GM21515 (cell line): Measurements from ENCODE around the gene ENC1.

Source experiments
- ATAC-seq: cut with Tn5 transposase; IDR thresholded peaks from one replicate; pipeline ENCODE4 v1.9.1; 2021; ENCODE audit not compliant: unreplicated experiment

Gene ENC1

GRCh38 chr5:74659172-74659571 lies 18.6 kb upstream of the ENC1 start:
- no peak for ATAC-seq

- ATAC-seq = no peak
Measured at GRCh38 chr5:74657165-74657564, 16.6 kb upstream of the ENC1 start.

GRCh38 chr5:74655716-74656115 lies 15.2 kb upstream of the ENC1 start:
- no peak for ATAC-seq

GRCh38 chr5:74655206-74655605 lies 14.7 kb upstream of the ENC1 start:
- ATAC-seq = no peak

GRCh38 chr5:74653991-74654390 lies 13.5 kb upstream of the ENC1 start:
- ATAC-seq = no peak

GRCh38 chr5:74652576-74652975 lies 12.0 kb upstream of the ENC1 start:
- no peak for ATAC-seq

- ATAC-seq = no peak
Measured at GRCh38 chr5:74651710-74652109, 11.2 kb upstream of the ENC1 start.

- no peak for ATAC-seq
Measured at GRCh38 chr5:74649421-74649973, 9.0 kb upstream of the ENC1 start.

GRCh38 chr5:74648835-74649293 lies 8.3 kb upstream of the ENC1 start:
- peak; percentile 59 for ATAC-seq

GRCh38 chr5:74647096-74647495 lies 6.6 kb upstream of the ENC1 start:
- ATAC-seq = no peak

GRCh38 chr5:74643111-74643562 lies 2.6 kb upstream of the ENC1 start:
- no peak for ATAC-seq

GRCh38 chr5:74642543-74642863 lies 2.0 kb upstream of the ENC1 start:
- ATAC-seq = no peak

GRCh38 chr5:74641735-74642542 lies 1.4 kb upstream of the ENC1 start:
- no peak for ATAC-seq

- peak; percentile 24 for ATAC-seq
Measured at GRCh38 chr5:74640954-74641734, 616 bp upstream of the ENC1 start.

- peak; percentile 14 for ATAC-seq
Measured at GRCh38 chr5:74639807-74640449, 600 bp downstream of the ENC1 start.

- peak; percentile 30 for ATAC-seq
Measured at GRCh38 chr5:74638970-74639806, 1.3 kb downstream of the ENC1 start.

- no peak for ATAC-seq
Measured at GRCh38 chr5:74638544-74638969, 2.0 kb downstream of the ENC1 start.

GRCh38 chr5:74636552-74636951 lies 4.0 kb downstream of the ENC1 start:
- no peak for ATAC-seq

GRCh38 chr5:74636149-74636548 lies 4.4 kb downstream of the ENC1 start:
- ATAC-seq = no peak

GRCh38 chr5:74634611-74635286 lies 5.8 kb downstream of the ENC1 start:
- ATAC-seq = no peak
